BJ (cell line): ENCODE data around the gene DDX59. TPM values are rescaled to one million over a fixed set of nuclear protein-coding genes. Genes with fewer than 3 reads are reported as not detected.

Source experiments
- CTCF ChIA-PET: fragments of 350-600 bp; formaldehyde crosslinking; extraction: SDS; loops from one replicate; lab custom pipeline; 2021; ENCODE audit warnings: antibody characterized with exemption, inconsistent platforms; lab: Yijun Ruan, JAX
- POLR2A ChIA-PET: fragments of 300-600 bp; sonication (Branson Sonifier 250); formaldehyde crosslinking; extraction: SDS; loops from one replicate; lab custom pipeline; 2021; ENCODE audit warnings: antibody characterized with exemption; lab: Charles Lee
- DNase-seq: peaks from one replicate; pipeline ENCODE4 v3.0.0-alpha.2; 2011; ENCODE audit warnings: low read depth
- H3K27me3 ChIP-seq: 2 replicates; pipeline ENCODE4 v1.6.0; 2011; ENCODE audit warnings: low read length; ENCODE audit not compliant: control insufficient read depth, insufficient read depth
- H3K36me3 ChIP-seq: 2 replicates; pipeline ENCODE4 v1.5.1; 2011; ENCODE audit warnings: low read length; ENCODE audit not compliant: control insufficient read depth, insufficient read depth
- H3K4me3 ChIP-seq: 2 replicates; pipeline ENCODE4 v1.5.1; 2011; ENCODE audit warnings: low read depth, mild to moderate bottlenecking, control low read depth, low read length
- polyA plus RNA-seq: library from polyadenylated mRNA; depleted of rRNA; stranded (reverse); fragments of >200 nt; gene quantifications from 2 replicates; pipeline ENCODE4 v1.2.3, GENCODE V29; 2011
- TF ChIP-seq, protein P1 (sequence below): IDR thresholded peaks from 2 replicates; pipeline ENCODE4 v1.5.1; 2011; ENCODE audit warnings: low read depth, mild to moderate bottlenecking, control low read depth, inconsistent platforms, low read length, moderate library complexity; ENCODE audit not compliant: insufficient read depth

The DDX59 gene
- polyA plus RNA-seq, 1 experiment: 14.0 TPM

DNA sequence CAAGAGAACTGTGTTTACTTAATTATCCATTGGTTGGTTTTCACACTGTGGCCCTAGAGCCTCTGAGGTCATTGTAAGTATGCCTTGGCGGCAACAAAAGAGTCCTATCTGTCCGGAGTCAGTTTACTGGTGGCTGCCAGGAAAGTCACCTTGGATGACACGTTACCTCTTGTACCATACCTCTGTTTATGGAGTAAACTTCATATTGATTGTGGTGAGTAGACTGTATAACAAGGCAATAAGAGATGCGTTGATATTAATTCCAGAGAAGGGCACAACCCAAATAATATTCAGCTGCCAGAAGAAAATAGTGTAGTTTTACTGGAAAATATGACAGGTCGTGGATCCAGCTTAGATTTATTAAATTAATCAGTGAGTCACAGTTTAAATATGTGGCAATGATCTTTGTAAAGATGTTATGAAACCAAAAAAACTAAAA lies 28.7 kb downstream of the DDX59 start:
- Histone ChIP-seq H3K36me3 (no peaks in the 10 kb centered on the region), H3K4me3 (no peak overlapping the region), H3K27me3 (no peaks in the 10 kb centered on the region)
- ChIA-PET CTCF (no interaction called here), POLR2A (no interaction called here)
- TF ChIP-seq, protein P1, sequence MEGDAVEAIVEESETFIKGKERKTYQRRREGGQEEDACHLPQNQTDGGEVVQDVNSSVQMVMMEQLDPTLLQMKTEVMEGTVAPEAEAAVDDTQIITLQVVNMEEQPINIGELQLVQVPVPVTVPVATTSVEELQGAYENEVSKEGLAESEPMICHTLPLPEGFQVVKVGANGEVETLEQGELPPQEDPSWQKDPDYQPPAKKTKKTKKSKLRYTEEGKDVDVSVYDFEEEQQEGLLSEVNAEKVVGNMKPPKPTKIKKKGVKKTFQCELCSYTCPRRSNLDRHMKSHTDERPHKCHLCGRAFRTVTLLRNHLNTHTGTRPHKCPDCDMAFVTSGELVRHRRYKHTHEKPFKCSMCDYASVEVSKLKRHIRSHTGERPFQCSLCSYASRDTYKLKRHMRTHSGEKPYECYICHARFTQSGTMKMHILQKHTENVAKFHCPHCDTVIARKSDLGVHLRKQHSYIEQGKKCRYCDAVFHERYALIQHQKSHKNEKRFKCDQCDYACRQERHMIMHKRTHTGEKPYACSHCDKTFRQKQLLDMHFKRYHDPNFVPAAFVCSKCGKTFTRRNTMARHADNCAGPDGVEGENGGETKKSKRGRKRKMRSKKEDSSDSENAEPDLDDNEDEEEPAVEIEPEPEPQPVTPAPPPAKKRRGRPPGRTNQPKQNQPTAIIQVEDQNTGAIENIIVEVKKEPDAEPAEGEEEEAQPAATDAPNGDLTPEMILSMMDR: no peak
- no peak for DNase-seq

DNA sequence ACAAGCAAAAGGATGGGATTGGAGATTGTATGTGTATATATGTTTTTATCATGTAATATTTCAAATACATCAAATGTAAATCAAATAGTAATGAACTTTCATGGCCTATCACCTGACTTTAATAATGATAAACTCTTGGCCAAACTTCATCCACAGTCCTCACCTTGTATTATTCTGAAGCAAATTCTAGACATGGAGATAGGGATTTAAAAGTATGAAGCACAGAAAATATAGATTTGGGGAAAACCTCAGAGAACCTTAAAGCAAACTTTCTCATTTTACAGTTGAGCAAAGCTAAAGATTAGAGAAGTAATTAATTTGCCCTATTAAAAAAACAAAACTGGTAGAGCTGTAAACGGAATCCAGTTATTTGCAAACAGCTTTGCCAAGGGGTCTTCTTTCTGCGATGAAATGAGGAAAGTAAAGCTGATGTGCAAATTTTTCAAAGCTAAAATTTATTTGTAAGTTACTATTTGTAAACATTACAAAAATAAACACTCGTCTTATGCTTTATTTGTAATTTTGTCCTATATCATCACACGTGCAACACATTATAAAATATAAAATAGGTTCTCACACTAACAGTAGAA lies 29.2 kb downstream of the DDX59 start:
- ChIA-PET POLR2A (no interaction called here), CTCF (no interaction called here)
- Histone ChIP-seq H3K27me3 (no peaks in the 10 kb centered on the region), H3K4me3 (no peak overlapping the region), H3K36me3 (no peaks in the 10 kb centered on the region)
- TF ChIP-seq, protein P1: no peak
- DNase-seq: no peak

DNA sequence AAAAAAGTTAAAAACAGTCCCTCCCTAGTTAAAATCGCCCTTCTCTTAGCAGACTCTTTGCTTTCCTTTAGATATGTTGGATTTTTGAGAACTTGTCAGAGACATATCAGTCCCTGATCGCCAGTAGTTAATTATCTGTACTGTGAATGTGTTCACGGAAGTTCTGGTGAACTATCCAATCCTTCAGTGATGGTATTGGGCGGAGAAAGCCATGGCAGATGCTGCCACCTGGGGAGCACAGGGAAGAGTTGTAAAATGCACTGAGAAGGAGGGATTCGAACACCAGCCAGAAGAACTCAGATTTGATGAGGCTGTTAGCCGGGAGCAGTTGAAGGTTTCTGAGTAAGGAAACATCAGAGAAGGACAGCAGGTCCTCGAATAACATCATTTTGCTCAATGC lies 31.6 kb downstream of the DDX59 start:
- no peaks in the 10 kb centered on the region for H3K36me3 ChIP-seq
- no peak for DNase-seq
- no peaks in the 10 kb centered on the region for H3K27me3 ChIP-seq
- TF ChIP-seq, protein P1: no peak
- POLR2A ChIA-PET: no interaction called here
- no peak overlapping the region for H3K4me3 ChIP-seq
- CTCF ChIA-PET: no interaction called here

DNA sequence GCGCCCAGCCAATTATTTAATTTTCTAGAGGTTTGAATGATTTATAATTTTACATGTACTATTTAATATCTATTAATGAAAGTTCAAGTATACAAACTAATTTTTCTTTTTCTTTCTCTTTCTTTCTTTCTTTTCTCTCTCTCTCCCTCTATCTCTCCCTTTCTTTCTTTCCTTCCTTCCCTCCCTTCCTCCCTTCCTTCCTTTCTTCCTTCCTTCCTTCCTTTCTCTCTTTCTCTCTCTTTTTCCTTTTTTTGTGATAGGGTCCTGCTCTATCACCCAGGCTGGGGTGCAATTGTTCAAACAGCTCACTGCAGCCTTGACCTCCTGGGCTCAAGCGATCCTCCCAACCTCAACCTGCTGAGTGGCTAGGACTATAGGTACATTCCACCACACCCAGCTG lies 33.0 kb downstream of the DDX59 start:
- Histone ChIP-seq H3K27me3 (no peaks in the 10 kb centered on the region), H3K36me3 (no peaks in the 10 kb centered on the region), H3K4me3 (no peak overlapping the region)
- DNase-seq: no peak
- POLR2A ChIA-PET: interaction anchor here (0.6 kb wide), 1 partner anchor 44 kb away, joined by 3 read pairs; no protein-coding TSS in a partner anchor
- TF ChIP-seq, protein P1: no peak
- CTCF ChIA-PET: interaction anchor here (0.6 kb wide), 1 partner anchor 201 kb away, joined by 4 read pairs; no protein-coding TSS in a partner anchor

DNA sequence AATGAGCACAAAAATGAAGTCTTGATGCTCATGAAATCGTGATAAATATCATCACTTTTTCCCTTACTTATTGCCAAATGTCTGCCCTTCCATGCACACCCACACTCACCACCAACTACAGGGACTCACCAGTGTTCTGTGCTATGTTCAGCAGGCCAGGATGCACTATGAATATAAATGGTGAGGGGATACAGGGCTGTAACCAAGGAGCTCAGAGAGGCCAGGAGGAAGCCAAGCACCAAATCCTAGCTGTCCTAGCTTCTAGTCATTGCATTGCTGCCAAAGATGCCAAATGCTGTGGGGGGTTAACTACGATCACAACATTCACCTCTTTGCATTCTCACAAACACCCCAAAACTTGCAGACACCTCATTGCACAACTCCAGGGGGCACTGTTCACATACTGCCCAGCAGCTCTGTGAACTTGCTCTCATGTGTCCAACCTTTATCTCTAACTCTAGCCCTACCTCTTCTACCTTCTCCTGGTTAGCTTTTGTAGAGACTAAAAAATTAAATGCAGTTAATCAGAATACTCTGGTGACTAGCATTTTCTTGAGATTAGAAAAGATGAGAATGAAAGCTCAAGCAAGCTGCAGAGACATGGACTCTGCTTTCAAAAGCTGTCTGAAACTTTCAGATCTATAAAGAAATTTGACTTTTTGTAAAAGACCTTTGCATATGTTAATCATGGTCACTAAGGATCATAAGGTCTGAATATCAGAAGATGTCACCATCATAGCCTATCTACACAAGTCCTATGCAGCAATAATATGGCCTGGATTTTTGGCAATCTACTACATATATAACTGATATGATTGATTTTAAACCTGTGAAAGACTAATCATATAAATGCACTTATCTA lies 35.2 kb downstream of the DDX59 start:
- no peak overlapping the region for H3K4me3 ChIP-seq
- TF ChIP-seq, protein P1: no peak
- H3K27me3 ChIP-seq: no peaks in the 10 kb centered on the region
- ChIA-PET CTCF (interaction anchor here (1.0 to 1.2 kb wide), 3 partner anchors 12 to 203 kb away, joined by 3 to 5 read pairs (median 4); no protein-coding TSS in a partner anchor), POLR2A (no interaction called here)
- no peak for DNase-seq
- H3K36me3 ChIP-seq: no peaks in the 10 kb centered on the region
